ENCODE results near the gene TBC1D22A. TPM values are rescaled to one million over a fixed set of nuclear protein-coding genes. Genes with fewer than 3 reads are reported as not detected.

The TBC1D22A gene
- total RNA-seq, 1 donor from 2014 or later: 87.8 TPM

- no peaks in the 10 kb centered on the region for H3K36me3 ChIP-seq
- no peaks in the 10 kb centered on the region for H3K4me1 ChIP-seq
- intact Hi-C loops (cut with DNase I): no loop called here
- TF ChIP-seq CTCF (IDR thresholded peaks at IDR 0.05): no peak
- no peaks in the 10 kb centered on the region for H3K9me3 ChIP-seq
- DNase-seq (ENCODE audit: low spot score in 2 of 2): no peak
- H3K27me3 ChIP-seq: no peaks in the 10 kb centered on the region
- no peak overlapping the region for H3K4me3 ChIP-seq
- H3K27ac ChIP-seq: no peak overlapping the region
Observed at GRCh38 chr22:46957521-46957920, 195.1 kb downstream of the TBC1D22A start.

- Histone ChIP-seq H3K36me3 (no peaks in the 10 kb centered on the region), H3K9me3 (no peaks in the 10 kb centered on the region), H3K4me3 (no peak overlapping the region), H3K27ac (no peak overlapping the region), H3K4me1 (no peaks in the 10 kb centered on the region), H3K27me3 (no peaks in the 10 kb centered on the region)
- TF ChIP-seq CTCF (IDR thresholded peaks at IDR 0.05): no peak
- intact Hi-C loops (cut with DNase I): no loop called here
- DNase-seq (ENCODE audit: low spot score in 2 of 2): no peak
Observed at GRCh38 chr22:46958191-46958590, 195.7 kb downstream of the TBC1D22A start.

GRCh38 chr22:46958658-46959057, 196.2 kb downstream of the TBC1D22A start:
- Histone ChIP-seq H3K4me1 (no peaks in the 10 kb centered on the region), H3K9me3 (no peaks in the 10 kb centered on the region), H3K4me3 (no peak overlapping the region), H3K36me3 (no peaks in the 10 kb centered on the region), H3K27ac (no peak overlapping the region), H3K27me3 (no peaks in the 10 kb centered on the region)
- DNase-seq (ENCODE audit: low spot score in 2 of 2): no peak
- intact Hi-C loops (cut with DNase I): no loop called here
- no peak for TF ChIP-seq CTCF (IDR thresholded peaks at IDR 0.05)

- DNase-seq (ENCODE audit: low spot score in 2 of 2): no peak
- no peak for TF ChIP-seq CTCF (IDR thresholded peaks at IDR 0.05)
- Histone ChIP-seq H3K27ac (no peak overlapping the region), H3K9me3 (no peaks in the 10 kb centered on the region), H3K27me3 (no peaks in the 10 kb centered on the region), H3K4me3 (no peak overlapping the region), H3K4me1 (no peaks in the 10 kb centered on the region), H3K36me3 (no peaks in the 10 kb centered on the region)
- intact Hi-C loops (cut with DNase I): no loop called here
Observed at GRCh38 chr22:46959369-46959768, 196.9 kb downstream of the TBC1D22A start.

- Histone ChIP-seq H3K4me3 (no peak overlapping the region), H3K27me3 (no peaks in the 10 kb centered on the region), H3K36me3 (no peaks in the 10 kb centered on the region), H3K4me1 (no peaks in the 10 kb centered on the region), H3K9me3 (no peaks in the 10 kb centered on the region), H3K27ac (no peak overlapping the region)
- no peak for TF ChIP-seq CTCF (IDR thresholded peaks at IDR 0.05)
- DNase-seq (ENCODE audit: low spot score in 2 of 2): no peak
- intact Hi-C loops (cut with DNase I): no loop called here
Observed at GRCh38 chr22:46961591-46962295, 199.3 kb downstream of the TBC1D22A start.

- intact Hi-C loops (cut with DNase I): no loop called here
- Histone ChIP-seq H3K27me3 (no peaks in the 10 kb centered on the region), H3K4me1 (no peaks in the 10 kb centered on the region), H3K4me3 (no peak overlapping the region), H3K27ac (no peak overlapping the region), H3K36me3 (no peaks in the 10 kb centered on the region), H3K9me3 (no peaks in the 10 kb centered on the region)
- no peak for TF ChIP-seq CTCF (IDR thresholded peaks at IDR 0.05)
- DNase-seq (ENCODE audit: low spot score in 2 of 2): no peak
Observed at GRCh38 chr22:46962406-46962805, 200.0 kb downstream of the TBC1D22A start.

All from ascending aorta (tissue), 2 donors.